ENCODE data around the gene JMY. TPM values are rescaled to one million over a fixed set of nuclear protein-coding genes. Genes with fewer than 3 reads are reported as not detected.

Gene JMY
- total RNA-seq, 1 experiment from 2014 or later = 15.2 TPM

- peaks cover 5% of the 10 kb centered on the region; the same call in 1 of the 2 replicates for H3K79me2 ChIP-seq (ENCODE audit: insufficient read depth, low read length)
- Mint-ChIP-seq H3K9me3 (no peaks in the 10 kb centered on the region; a peak in 1 of 5 replicates), H3K4me1 (peaks cover 33 to 42% of the 10 kb centered on the region in 2 experiments), H3K27ac (no peak overlapping the region), H3K27me3 (ENCODE audit: low read depth) (0 out of 2 replicates have a peak, but pooled peaks cover 4% of the 10 kb centered on the region), H3K4me3 (peak overlapping the region in 1 of 2 experiments; percentile 6; a peak in 2 of 5 replicates), H3K36me3 (ENCODE audit: insufficient read depth in 1 of 3, low read depth in 3 of 3) (peaks cover 0 to 5% (median 2%) of the 10 kb centered on the region in 3 experiments; a peak in 3 of 7 replicates)
- no peak overlapping the region for H2BK20ac ChIP-seq (ENCODE audit: low read depth, low read length, poor library complexity, severe bottlenecking)
- WGBS (ENCODE audit: extremely low coverage, insufficient read length, low lambda C conversion rate) = no CpG with 5 or more reads among the region's 2 CpGs
- H2AFZ ChIP-seq (ENCODE audit: low read length) = no peak overlapping the region
- H3K56ac ChIP-seq (ENCODE audit: insufficient read length, low read depth, low read length) = no peak overlapping the region
- no peak overlapping the region for H3K27ac ChIP-seq (ENCODE audit: insufficient read length, low read depth, low read length)
- no peak overlapping the region for H3K14ac ChIP-seq (ENCODE audit: insufficient read depth, low read length)
- no peak overlapping the region for H4K91ac ChIP-seq (ENCODE audit: insufficient read length, low read depth, low read length)
- H3K27me3 ChIP-seq (ENCODE audit: insufficient read depth, low read length) = no peaks in the 10 kb centered on the region
- no peak overlapping the region for H3K9ac ChIP-seq (ENCODE audit: extremely low read depth, insufficient read length, low read length)
- no peak overlapping the region for H2AK5ac ChIP-seq (ENCODE audit: insufficient read length, low read length)
- peaks cover 3% of the 10 kb centered on the region; the same call in 1 of the 2 replicates for H3K4me1 ChIP-seq (ENCODE audit: insufficient read depth, low read length)
- no peak overlapping the region for H2BK5ac ChIP-seq (ENCODE audit: insufficient read length, low read length)
- no peaks in the 10 kb centered on the region for H3K9me3 ChIP-seq (ENCODE audit: control insufficient read depth, low read depth, low read length)
- H3K18ac ChIP-seq (ENCODE audit: insufficient read length, low read depth, low read length) = no peak overlapping the region
- no peak overlapping the region for H3K23ac ChIP-seq (ENCODE audit: insufficient read length, low read depth, low read length)
- no peak for TF ChIP-seq CTCF (conservative IDR thresholded peaks at IDR 0.05)
- no peak overlapping the region for H3T11ph ChIP-seq (ENCODE audit: low read length)
- H3K4ac ChIP-seq (ENCODE audit: low read depth, low read length) = no peak overlapping the region
- H2BK15ac ChIP-seq (ENCODE audit: low read depth, low read length) = no peak overlapping the region
- H3K4me2 ChIP-seq (ENCODE audit: insufficient read depth, insufficient read length, low read length) = no peak overlapping the region
- H3K79me1 ChIP-seq (ENCODE audit: insufficient read depth, low read depth, low read length, poor library complexity, severe bottlenecking) = no peaks in the 10 kb centered on the region
- H2BK120ac ChIP-seq (ENCODE audit: low read depth, low read length, poor library complexity, severe bottlenecking) = no peak overlapping the region
- H4K20me1 ChIP-seq (ENCODE audit: control insufficient read depth, insufficient read depth, insufficient read length) = no peaks in the 10 kb centered on the region
- H2BK12ac ChIP-seq (ENCODE audit: insufficient read length, low read depth, low read length) = no peak overlapping the region
- H3K23me2 ChIP-seq (ENCODE audit: insufficient read length, low read depth, low read length, poor library complexity, severe bottlenecking) = peaks cover 19% of the 10 kb centered on the region
- no peak for DNase-seq
- H4K8ac ChIP-seq (replicated peaks; ENCODE audit: insufficient read length, low read depth, low read length) = no peak overlapping the region
- no peak overlapping the region for H4K5ac ChIP-seq (ENCODE audit: insufficient read length, low read depth, low read length)
Measured at GRCh38 chr5:79240561-79240960, 4.6 kb downstream of the JMY start.
